ENCODE results near the gene ADCYAP1R1.

GRCh38 chr7:31102973-31103850, 51.1 kb downstream of the ADCYAP1R1 start:
- TF ChIP-seq POLR2AphosphoS5 (IDR thresholded peaks at IDR 0.05; ENCODE audit: low read depth, low read length) (no peak), POLR2A (IDR thresholded peaks at IDR 0.05; ENCODE audit: low read depth, low read length) (no peak), POU2F2 (IDR thresholded peaks at IDR 0.05; ENCODE audit: low read depth, low read length) (no peak)
